Omental fat pad (tissue), 4 donors: ENCODE results near the gene BCL7B. TPM values are rescaled to one million over a fixed set of nuclear protein-coding genes. Genes with fewer than 3 reads are reported as not detected.

Source experiments
- ATAC-seq: fragments of 150-250 bp; one replicate; pipeline ENCODE4 v1.9.1; 2016; ENCODE audit warnings: mild to moderate bottlenecking, moderate library complexity; ENCODE audit not compliant: low FRiP score
- DNase-seq: peaks from one replicate; pipeline ENCODE4 v3.0.0-alpha.2; 2019; ENCODE audit warnings: low spot score
- CTCF ChIP-seq, 3 donors: fragments of 450-650 bp; IDR thresholded peaks; one replicate each; pipeline ENCODE4 v1.5.1; 2016 to 2017; ENCODE audit warnings: antibody characterized with exemption in 3 of 3, mild to moderate bottlenecking in 3 of 3, moderate library complexity in 2 of 3
- small RNA-seq: library from RNA; depleted of rRNA; stranded (forward); fragments of <200 nt; gene quantifications from one replicate; pipeline ENCODE3, GENCODE V24; 2016
- total RNA-seq, 4 donors: library from RNA; depleted of rRNA; stranded (reverse); fragments of >200 nt; gene quantifications; one replicate each; pipeline ENCODE4 v1.1.0, GENCODE V29; 2016

The BCL7B gene
- total RNA-seq, 4 donors from 2014 or later: 51.9 to 91.9 (median 78.3) TPM

- no peak for TF ChIP-seq CTCF (IDR thresholded peaks at IDR 0.05)
- ATAC-seq (no peak), DNase-seq (no peak)
These were observed 70.0 kb downstream of the BCL7B start for GRCh38 chr7:73487486-73487885.

Small RNAs within 50 kb of the gene (small RNA-seq; reads per million reads assigned to genes)
- not detected for gene RNU6-1198P

Other genes starting within 250 kb of the BCL7B start
- gene NSUN5, start 248.9 kb downstream of the BCL7B start, total RNA-seq: 10 to 100 TPM; 14.1 to 19.0 (median 16.5) TPM
- under 1 TPM in 2 of 4 donors, not detected in 2; 0.28 to 0.47 TPM for gene TRIM50, start 229.6 kb downstream of the BCL7B start, total RNA-seq
- gene FKBP6, start 229.5 kb downstream of the BCL7B start, total RNA-seq: not detected
- gene FZD9, start 123.9 kb downstream of the BCL7B start, total RNA-seq: 1 to 10 TPM in 1 of 4 donors, under 1 TPM in 3; 0.65 to 1.1 (median 0.94) TPM
- gene BAZ1B, start 35.4 kb downstream of the BCL7B start, total RNA-seq: 10 to 100 TPM; 42.9 to 61.4 (median 54.9) TPM
- gene TBL2, start 20.9 kb upstream of the BCL7B start, total RNA-seq: 10 to 100 TPM; 29.5 to 51.6 (median 40.1) TPM
- gene MLXIPL, start 66.8 kb upstream of the BCL7B start, total RNA-seq: 100 to 1,000 TPM in 1 of 4 donors, 10 to 100 TPM in 3; 37.3 to 217 (median 54.5) TPM
- gene VPS37D, start 110.1 kb upstream of the BCL7B start, total RNA-seq: 1 to 10 TPM in 2 of 4 donors, under 1 TPM in 1, not detected in 1; 0.28 to 1.5 (median 1.1) TPM
- gene DNAJC30, start 125.8 kb upstream of the BCL7B start, total RNA-seq: 1 to 10 TPM; 4.0 to 5.3 (median 4.7) TPM
- gene BUD23, start 125.9 kb upstream of the BCL7B start, total RNA-seq: 10 to 100 TPM; 28.8 to 52.2 (median 45.0) TPM
- 10 to 100 TPM in 1 of 4 donors, 1 to 10 TPM in 3; 3.6 to 10.4 (median 4.8) TPM for gene STX1A, start 162.0 kb upstream of the BCL7B start, total RNA-seq
- 10 to 100 TPM in 2 of 4 donors, 1 to 10 TPM in 2; 6.6 to 13.9 (median 9.4) TPM for gene ABHD11, start 181.1 kb upstream of the BCL7B start, total RNA-seq
- under 1 TPM in 1 of 4 donors, not detected in 3; 0.28 TPM for gene CLDN3, start 212.6 kb upstream of the BCL7B start, total RNA-seq